Measurements from ENCODE around the gene DPF3. TPM values are rescaled to one million over a fixed set of nuclear protein-coding genes. Genes with fewer than 3 reads are reported as not detected.

DPF3 gene
- total RNA-seq, 1 experiment from 2014 or later: 1.9 TPM

DNA sequence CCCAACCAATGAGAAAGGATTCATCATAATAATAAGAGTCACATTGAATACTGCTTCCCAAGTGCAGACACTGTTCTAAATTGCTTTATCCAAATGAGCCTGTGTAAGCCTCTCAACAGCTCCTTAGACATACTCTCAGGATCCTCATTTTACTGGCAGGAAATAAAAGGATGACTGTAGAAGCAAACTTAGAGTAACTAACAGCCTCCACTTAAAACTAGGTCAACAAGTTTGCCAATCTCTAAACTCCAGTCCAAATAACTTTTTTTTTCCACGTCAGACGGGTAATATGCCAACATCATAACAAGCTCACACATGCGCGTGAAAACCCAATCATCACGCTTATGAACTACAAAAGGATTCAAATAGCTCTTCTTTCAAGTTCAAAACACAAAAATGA lies 15.3 kb upstream of the DPF3 start:
- DNase-seq (ENCODE audit: unreplicated experiment): no peak
- intact Hi-C loops (cut with micrococcal nuclease): loop anchor here (5.0 kb wide), 1 partner anchor 162 kb away; no protein-coding TSS in a partner anchor
- no peaks in the 10 kb centered on the region for H3K9me3 Mint-ChIP-seq (ENCODE audit: unreplicated experiment)
- ChIA-PET POLR2A (interaction anchor here (1.3 kb wide), 1 partner anchor 15 kb away, joined by 4 read pairs; the partner anchor contains the start of gene DPF3), CTCF (interaction anchor here (0.6 to 4.1 kb wide), 7 partner anchors 31 to 1170 kb away, joined by 3 to 62 read pairs (median 3); no protein-coding TSS in a partner anchor)
- peaks cover 22% of the 10 kb centered on the region for H3K4me1 Mint-ChIP-seq (ENCODE audit: insufficient read depth, unreplicated experiment)
- H3K27ac Mint-ChIP-seq (ENCODE audit: low read depth, unreplicated experiment): no peak overlapping the region
- H3K4me3 Mint-ChIP-seq (ENCODE audit: unreplicated experiment): no peak overlapping the region
- TF ChIP-seq, protein P1, sequence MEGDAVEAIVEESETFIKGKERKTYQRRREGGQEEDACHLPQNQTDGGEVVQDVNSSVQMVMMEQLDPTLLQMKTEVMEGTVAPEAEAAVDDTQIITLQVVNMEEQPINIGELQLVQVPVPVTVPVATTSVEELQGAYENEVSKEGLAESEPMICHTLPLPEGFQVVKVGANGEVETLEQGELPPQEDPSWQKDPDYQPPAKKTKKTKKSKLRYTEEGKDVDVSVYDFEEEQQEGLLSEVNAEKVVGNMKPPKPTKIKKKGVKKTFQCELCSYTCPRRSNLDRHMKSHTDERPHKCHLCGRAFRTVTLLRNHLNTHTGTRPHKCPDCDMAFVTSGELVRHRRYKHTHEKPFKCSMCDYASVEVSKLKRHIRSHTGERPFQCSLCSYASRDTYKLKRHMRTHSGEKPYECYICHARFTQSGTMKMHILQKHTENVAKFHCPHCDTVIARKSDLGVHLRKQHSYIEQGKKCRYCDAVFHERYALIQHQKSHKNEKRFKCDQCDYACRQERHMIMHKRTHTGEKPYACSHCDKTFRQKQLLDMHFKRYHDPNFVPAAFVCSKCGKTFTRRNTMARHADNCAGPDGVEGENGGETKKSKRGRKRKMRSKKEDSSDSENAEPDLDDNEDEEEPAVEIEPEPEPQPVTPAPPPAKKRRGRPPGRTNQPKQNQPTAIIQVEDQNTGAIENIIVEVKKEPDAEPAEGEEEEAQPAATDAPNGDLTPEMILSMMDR (IDR thresholded peaks at IDR 0.05; ENCODE audit: unreplicated experiment): no peak
- no peaks in the 10 kb centered on the region for H3K27me3 Mint-ChIP-seq (ENCODE audit: insufficient read depth, unreplicated experiment)
- no TSS peak for BruUV-seq (replicated peaks)
- no peaks in the 10 kb centered on the region for H3K36me3 Mint-ChIP-seq (ENCODE audit: insufficient read depth, unreplicated experiment)

DNA sequence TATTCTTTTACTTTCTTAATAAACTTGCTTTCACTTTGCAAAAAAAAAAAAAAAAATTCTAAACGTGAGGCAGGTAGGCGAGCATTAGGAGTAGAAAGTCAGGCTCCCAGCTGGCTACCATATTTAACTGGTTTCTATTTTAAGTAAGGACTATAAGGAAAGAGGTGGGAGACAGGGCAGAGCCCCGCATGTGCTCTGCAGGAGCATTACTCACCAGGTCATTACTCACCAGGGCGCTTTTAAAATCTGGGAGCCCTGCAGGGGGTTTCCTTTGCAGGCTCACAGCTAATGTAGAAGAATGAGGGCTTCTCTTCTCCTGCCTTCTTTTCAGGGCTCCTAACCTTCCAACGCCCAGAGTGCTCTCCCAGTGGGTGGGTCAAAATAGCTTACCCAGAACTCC lies 14.0 kb upstream of the DPF3 start:
- Mint-ChIP-seq H3K36me3 (ENCODE audit: insufficient read depth, unreplicated experiment) (no peaks in the 10 kb centered on the region), H3K4me1 (ENCODE audit: insufficient read depth, unreplicated experiment) (peaks cover 22% of the 10 kb centered on the region), H3K27ac (ENCODE audit: low read depth, unreplicated experiment) (no peak overlapping the region), H3K4me3 (ENCODE audit: unreplicated experiment) (no peak overlapping the region), H3K9me3 (ENCODE audit: unreplicated experiment) (no peaks in the 10 kb centered on the region), H3K27me3 (ENCODE audit: insufficient read depth, unreplicated experiment) (no peaks in the 10 kb centered on the region)
- CTCF ChIA-PET: interaction anchor here (0.6 to 4.1 kb wide), 8 partner anchors 8 to 1210 kb away, joined by 3 to 62 read pairs (median 4); no protein-coding TSS in a partner anchor
- TF ChIP-seq, protein P1 (IDR thresholded peaks at IDR 0.05; ENCODE audit: unreplicated experiment): no peak
- POLR2A ChIA-PET: interaction anchor here (1.0 kb wide), 1 partner anchor 393 kb away, joined by 3 read pairs; no protein-coding TSS in a partner anchor
- peak; percentile 44 for DNase-seq (ENCODE audit: unreplicated experiment)
- no TSS peak for BruUV-seq (replicated peaks)
- intact Hi-C loops (cut with micrococcal nuclease): loop anchor here (5.0 kb wide), 1 partner anchor 161 kb away; no protein-coding TSS in a partner anchor

DNA sequence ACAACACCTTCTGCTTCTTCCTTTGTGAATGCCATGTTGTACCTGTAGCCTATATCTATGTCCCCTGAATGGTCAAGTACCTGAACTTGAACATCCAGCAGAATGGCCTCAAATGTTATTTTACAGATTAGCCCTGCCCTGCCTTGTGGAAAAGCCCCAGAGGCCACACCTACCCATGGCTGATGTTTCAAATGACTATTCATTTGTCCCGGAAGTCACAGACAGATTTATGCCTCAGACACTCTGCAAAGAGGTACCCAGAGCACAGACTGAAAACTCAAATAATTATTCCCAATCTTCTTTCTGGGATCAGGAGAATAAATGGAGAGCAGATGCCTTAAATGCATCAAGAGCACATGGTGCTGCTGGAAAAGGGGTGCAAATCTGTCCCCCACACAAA lies 13.0 kb upstream of the DPF3 start:
- H3K27ac Mint-ChIP-seq (ENCODE audit: low read depth, unreplicated experiment): no peak overlapping the region
- TF ChIP-seq, protein P1 (IDR thresholded peaks at IDR 0.05; ENCODE audit: unreplicated experiment): no peak
- intact Hi-C loops (cut with micrococcal nuclease): loop anchor here (5.0 kb wide), 1 partner anchor 160 kb away; no protein-coding TSS in a partner anchor

DNA sequence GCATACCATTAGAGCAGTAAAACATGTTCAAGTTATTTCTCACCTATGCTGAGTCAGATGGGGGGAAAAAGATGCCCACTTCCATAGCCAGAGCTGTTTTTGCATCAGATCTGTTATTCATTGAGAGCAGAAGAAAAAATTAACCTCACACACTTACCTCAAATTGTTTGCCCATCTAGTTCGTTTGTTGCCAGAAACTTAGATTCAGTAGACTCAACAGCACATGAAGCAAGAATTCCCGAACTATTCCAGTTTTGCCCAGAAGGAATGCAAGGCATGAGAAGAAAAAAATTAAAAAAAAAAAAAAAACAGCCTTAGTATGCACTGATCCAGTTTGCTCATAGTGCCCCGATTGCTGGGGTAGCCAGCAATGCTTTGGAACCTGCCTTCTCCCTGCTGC lies 12.4 kb upstream of the DPF3 start:
- Mint-ChIP-seq H3K27me3 (ENCODE audit: insufficient read depth, unreplicated experiment) (no peaks in the 10 kb centered on the region), H3K27ac (ENCODE audit: low read depth, unreplicated experiment) (no peak overlapping the region), H3K4me3 (ENCODE audit: unreplicated experiment) (no peak overlapping the region), H3K4me1 (ENCODE audit: insufficient read depth, unreplicated experiment) (peaks cover 22% of the 10 kb centered on the region), H3K9me3 (ENCODE audit: unreplicated experiment) (no peaks in the 10 kb centered on the region), H3K36me3 (ENCODE audit: insufficient read depth, unreplicated experiment) (no peaks in the 10 kb centered on the region)
- intact Hi-C loops (cut with micrococcal nuclease): loop anchor here (5.0 kb wide), 1 partner anchor 159 kb away; no protein-coding TSS in a partner anchor
- DNase-seq (ENCODE audit: unreplicated experiment): no peak
- POLR2A ChIA-PET: interaction anchor here (1.9 kb wide), 1 partner anchor 389 kb away, joined by 14 read pairs; no protein-coding TSS in a partner anchor
- TF ChIP-seq, protein P1 (IDR thresholded peaks at IDR 0.05; ENCODE audit: unreplicated experiment): no peak
- BruUV-seq (replicated peaks): no TSS peak
- CTCF ChIA-PET: interaction anchor here (0.6 to 5.0 kb wide), 8 partner anchors 12 to 392 kb away, joined by 3 to 295 read pairs (median 7); partner anchors contain the start of gene DPF3

More for the DNA sequence above, 13.0 kb upstream of the DPF3 start:
- ChIA-PET POLR2A (no interaction called here), CTCF (interaction anchor here (0.9 to 5.0 kb wide), 5 partner anchors 9 to 393 kb away, joined by 3 to 295 read pairs (median 5); no protein-coding TSS in a partner anchor)
- no TSS peak for BruUV-seq (replicated peaks)
- no peak for DNase-seq (ENCODE audit: unreplicated experiment)
- H3K27me3 Mint-ChIP-seq (ENCODE audit: insufficient read depth, unreplicated experiment): no peaks in the 10 kb centered on the region
- H3K4me1 Mint-ChIP-seq (ENCODE audit: insufficient read depth, unreplicated experiment): peaks cover 22% of the 10 kb centered on the region
- no peaks in the 10 kb centered on the region for H3K9me3 Mint-ChIP-seq (ENCODE audit: unreplicated experiment)
- H3K36me3 Mint-ChIP-seq (ENCODE audit: insufficient read depth, unreplicated experiment): no peaks in the 10 kb centered on the region
- H3K4me3 Mint-ChIP-seq (ENCODE audit: unreplicated experiment): no peak overlapping the region
